ENCODE data around the gene TCN1.
"Not testable (repeated sequence)": the region's sequence is repeated elsewhere in the genome, so short reads cannot be mapped to it uniquely, and the experiment has no call there.

DNA sequence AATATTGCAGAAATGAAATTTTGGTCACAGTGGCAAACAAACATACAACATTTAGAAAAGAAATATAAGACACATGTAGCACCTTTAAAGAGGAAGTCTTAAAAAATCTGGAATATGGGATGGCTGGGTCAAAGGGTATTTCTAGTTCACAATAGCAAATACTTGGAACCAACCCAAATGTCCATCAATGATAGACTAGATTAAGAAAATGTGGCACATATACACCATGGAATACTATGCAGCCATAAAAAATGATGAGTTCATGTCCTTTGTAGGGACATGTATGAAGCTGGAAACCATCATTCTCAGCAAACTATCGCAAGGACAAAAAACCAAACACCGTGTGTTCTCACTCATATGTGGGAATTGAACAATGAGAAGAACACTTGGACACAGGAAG, 37.3 kb upstream of the TCN1 start:
- TF ChIP-seq, protein P1, sequence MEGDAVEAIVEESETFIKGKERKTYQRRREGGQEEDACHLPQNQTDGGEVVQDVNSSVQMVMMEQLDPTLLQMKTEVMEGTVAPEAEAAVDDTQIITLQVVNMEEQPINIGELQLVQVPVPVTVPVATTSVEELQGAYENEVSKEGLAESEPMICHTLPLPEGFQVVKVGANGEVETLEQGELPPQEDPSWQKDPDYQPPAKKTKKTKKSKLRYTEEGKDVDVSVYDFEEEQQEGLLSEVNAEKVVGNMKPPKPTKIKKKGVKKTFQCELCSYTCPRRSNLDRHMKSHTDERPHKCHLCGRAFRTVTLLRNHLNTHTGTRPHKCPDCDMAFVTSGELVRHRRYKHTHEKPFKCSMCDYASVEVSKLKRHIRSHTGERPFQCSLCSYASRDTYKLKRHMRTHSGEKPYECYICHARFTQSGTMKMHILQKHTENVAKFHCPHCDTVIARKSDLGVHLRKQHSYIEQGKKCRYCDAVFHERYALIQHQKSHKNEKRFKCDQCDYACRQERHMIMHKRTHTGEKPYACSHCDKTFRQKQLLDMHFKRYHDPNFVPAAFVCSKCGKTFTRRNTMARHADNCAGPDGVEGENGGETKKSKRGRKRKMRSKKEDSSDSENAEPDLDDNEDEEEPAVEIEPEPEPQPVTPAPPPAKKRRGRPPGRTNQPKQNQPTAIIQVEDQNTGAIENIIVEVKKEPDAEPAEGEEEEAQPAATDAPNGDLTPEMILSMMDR (conservative IDR thresholded peaks at IDR 0.05; ENCODE audit: low read length), result not testable (repeated sequence)
- TF ChIP-seq EZH2phosphoT487 (IDR thresholded peaks at IDR 0.05; ENCODE audit: borderline replicate concordance, low read depth, low read length), result not testable (repeated sequence)
